GM19023 (cell line): ENCODE results near the gene BICDL1.
"Not testable (repeated sequence)": the region's sequence is repeated elsewhere in the genome, so short reads cannot be mapped to it uniquely, and the experiment has no call there.

ENCODE experiments used
- ATAC-seq: cut with Tn5 transposase; IDR thresholded peaks from one replicate; pipeline ENCODE4 v1.9.1; 2021; ENCODE audit warnings: mild to moderate bottlenecking, moderate library complexity; ENCODE audit not compliant: unreplicated experiment

BICDL1 gene

GRCh38 chr12:119998471-119999245 lies 9.6 kb downstream of the BICDL1 start:
- no peak for ATAC-seq

GRCh38 chr12:120000556-120000955 lies 11.5 kb downstream of the BICDL1 start:
- no peak for ATAC-seq

- ATAC-seq, result no peak
Measured at GRCh38 chr12:120006258-120006975, 17.4 kb downstream of the BICDL1 start.

- ATAC-seq, result no peak
Measured at GRCh38 chr12:120007272-120007671, 18.2 kb downstream of the BICDL1 start.

GRCh38 chr12:120010661-120011230 lies 21.7 kb downstream of the BICDL1 start:
- no peak for ATAC-seq

GRCh38 chr12:120012067-120012621 lies 23.1 kb downstream of the BICDL1 start:
- ATAC-seq, result peak; percentile 85

DNA sequence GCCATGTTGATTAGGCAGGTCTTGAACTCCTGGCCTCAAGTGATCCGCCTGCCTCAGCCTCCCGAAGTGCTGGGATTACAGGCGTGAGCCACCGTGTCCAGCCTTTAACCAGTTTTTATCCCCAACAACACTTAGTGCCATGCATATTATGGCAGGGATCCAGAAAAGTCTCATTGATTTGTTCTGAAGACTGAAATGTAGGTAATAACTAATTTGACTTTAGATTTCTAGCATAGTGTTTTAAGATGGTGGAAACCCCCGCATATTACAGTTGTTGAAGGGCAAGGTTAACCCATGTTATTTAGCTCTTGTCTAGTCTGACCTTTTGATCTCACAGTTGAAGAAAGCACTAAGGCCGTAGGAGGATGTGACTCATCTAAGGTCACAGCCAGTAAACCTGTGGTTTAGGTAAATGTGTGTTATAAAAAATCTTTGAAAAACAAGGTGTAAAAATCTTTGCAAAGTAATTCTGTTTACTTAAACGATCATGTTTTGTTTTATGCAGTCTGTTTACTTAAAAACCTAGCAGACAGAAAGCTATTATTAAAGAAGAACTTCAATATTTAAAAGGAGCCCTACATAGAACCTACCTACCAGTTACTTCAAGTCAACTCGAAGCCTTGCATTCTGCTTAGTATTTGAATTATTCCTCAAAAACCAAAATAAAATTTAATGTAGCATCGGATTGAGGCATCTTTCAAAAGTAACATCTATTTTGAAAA lies 24.8 kb downstream of the BICDL1 start:
- ATAC-seq, result no peak

GRCh38 chr12:120014381-120014735 lies 25.3 kb downstream of the BICDL1 start:
- not testable (repeated sequence) for ATAC-seq

GRCh38 chr12:120015313-120015712 lies 26.3 kb downstream of the BICDL1 start:
- no peak for ATAC-seq

- ATAC-seq, result not testable (repeated sequence)
Measured at GRCh38 chr12:120016199-120016598, 27.2 kb downstream of the BICDL1 start.

DNA sequence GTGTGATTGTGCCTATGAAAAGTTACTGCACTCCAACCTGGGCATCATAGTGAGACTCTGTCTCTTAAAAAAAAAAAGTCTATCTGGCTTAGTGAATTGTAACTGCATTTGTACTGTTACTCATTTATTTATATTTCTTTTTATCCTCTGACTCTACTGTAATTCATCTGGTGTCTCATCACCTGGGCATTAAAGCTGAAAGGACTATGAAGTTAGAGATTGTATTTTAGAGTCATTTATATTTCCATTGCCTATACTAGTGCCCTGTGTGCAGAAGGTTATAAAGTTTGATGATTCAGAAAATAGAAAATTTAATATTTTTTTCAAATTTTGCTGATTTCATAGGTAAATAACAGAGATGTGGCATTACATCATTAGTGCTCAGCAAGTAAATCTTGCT lies 30.2 kb downstream of the BICDL1 start:
- ATAC-seq, result no peak

DNA sequence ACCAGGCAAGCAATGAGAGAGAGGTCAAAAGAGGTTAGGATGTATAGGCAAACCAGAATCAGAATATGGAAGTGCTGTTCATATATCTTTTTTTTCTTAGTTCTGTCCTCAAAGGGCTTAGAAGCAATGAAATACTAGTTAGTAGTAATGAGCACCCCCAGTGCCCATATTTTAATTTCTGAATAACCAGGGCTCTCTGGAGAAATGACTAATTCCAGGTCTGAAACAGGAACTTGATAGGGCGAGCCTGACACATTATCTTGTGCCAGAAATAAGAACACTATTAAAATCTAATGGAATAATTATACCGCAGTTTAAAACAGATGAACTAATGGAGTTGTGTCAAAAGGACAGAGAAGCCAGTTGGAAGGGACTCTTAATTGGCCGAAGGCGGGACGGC lies 30.9 kb downstream of the BICDL1 start:
- no peak for ATAC-seq

DNA sequence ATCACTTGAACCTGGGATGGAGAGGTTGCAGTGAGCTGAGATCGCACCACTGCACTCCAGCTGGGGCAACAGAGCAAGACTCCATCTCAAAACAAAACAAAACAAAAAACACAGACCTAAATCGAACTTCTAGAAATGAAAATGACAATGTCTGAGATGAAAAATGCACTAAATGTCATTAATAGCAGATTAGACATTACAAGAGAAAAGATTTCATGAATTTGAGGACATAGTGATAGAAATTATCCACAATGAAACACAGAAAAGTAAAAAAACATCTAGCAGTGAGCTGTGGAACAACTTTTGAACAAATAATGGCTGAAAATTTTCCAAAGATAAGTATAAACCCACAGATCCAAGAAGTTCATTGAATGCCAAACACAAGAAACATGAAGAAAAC lies 35.2 kb downstream of the BICDL1 start:
- ATAC-seq, result no peak

DNA sequence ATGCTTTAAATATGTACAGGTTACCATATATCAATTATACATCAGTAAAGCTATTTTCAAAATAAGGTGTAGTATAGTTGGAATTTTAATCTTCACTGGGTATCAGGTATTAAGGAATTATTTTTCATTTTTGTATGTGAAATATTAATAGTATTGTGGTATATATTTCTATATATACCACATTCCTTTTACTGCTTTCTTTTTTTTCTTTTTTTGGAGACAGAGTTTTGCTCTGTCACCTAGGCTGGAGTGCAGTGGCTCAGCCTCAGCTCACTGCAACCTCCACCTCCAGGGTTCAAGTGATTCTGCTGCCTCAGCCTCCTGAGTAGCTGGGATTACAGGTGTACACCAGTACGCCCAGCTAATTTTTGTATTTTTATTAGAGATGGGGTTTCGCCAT lies 36.6 kb downstream of the BICDL1 start:
- no peak for ATAC-seq

GRCh38 chr12:120032242-120032641 lies 43.2 kb downstream of the BICDL1 start:
- ATAC-seq, result no peak

DNA sequence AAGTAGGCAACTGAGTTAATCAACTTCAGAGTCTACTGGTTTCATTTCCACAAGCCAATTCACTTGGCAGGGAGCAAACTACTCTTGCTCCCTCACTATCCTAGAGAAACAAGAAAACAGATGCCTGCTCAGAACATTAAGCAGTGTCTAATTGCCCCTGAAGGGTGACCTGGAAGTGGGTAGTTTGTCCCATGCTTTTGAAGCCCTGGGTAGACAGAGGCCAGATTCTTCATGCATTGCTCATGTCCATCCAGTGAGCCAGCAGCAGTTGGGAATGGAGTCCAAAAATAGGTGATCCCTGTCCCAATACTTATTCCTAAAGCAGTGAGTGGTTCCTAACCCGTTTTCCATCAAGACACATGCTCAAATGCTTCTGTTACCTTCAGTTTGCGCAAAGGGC lies 48.8 kb downstream of the BICDL1 start:
- no peak for ATAC-seq

DNA sequence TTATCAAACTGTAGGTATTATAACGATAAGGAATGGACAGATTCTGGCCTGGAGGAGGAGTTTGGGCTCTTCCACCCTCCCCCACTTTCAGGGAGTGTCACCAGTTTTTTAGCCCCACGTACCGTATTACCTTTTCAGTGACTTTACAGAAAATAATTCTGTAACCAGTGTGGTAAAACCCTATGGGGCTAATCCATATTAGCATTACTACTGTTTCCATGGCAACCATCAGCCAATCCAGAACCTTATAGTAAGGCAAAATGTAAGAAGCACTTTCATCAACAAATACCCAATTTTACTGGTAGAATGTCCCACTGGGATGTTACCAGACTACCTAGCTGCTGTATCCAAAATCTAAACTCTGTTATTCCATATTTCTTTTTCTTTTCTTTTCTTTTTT lies 50.7 kb downstream of the BICDL1 start:
- ATAC-seq, result no peak

- no peak for ATAC-seq
Measured at GRCh38 chr12:120041386-120042231, 52.6 kb downstream of the BICDL1 start.

GRCh38 chr12:120045367-120045766 lies 56.3 kb downstream of the BICDL1 start:
- ATAC-seq, result not testable (repeated sequence)

DNA sequence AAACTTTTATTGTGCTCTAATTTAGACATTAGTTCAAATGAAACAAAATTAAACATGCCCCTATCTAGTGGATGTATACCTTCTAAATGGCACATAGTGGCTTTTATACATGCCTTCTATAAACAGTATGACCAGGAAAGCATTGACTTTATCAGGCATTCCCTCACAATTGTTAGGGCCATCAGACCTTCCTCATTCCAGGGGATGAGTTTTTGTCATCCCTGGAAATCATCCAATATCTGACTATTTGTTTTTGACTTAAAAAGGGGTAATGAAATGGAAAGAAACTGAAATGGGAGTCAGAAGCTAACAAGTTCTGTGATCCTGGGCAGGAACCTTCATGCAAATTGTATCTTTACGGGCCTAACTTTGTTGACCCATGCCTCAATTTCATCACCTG lies 58.0 kb downstream of the BICDL1 start:
- ATAC-seq, result no peak
